ENCODE data around the gene LIMCH1.

LIMCH1 gene

GRCh38 chr4:41590591-41590990 is 52.6 kb downstream of the LIMCH1 start:
- H3K36me3 ChIP-seq (ENCODE audit: insufficient read depth, low read length) = no peaks in the 10 kb centered on the region
- no peaks in the 10 kb centered on the region for H3K79me2 ChIP-seq (ENCODE audit: insufficient read depth, low read length)
- no peak overlapping the region for H3K9ac ChIP-seq (ENCODE audit: low read depth, low read length)
- DNase-seq = no peak
- H3K9me3 ChIP-seq (ENCODE audit: insufficient read depth, low read length, severe bottlenecking) = no peaks in the 10 kb centered on the region
- no peak overlapping the region for H2AFZ ChIP-seq (ENCODE audit: low read depth, low read length)
- peaks cover 5% of the 10 kb centered on the region for H3K27me3 ChIP-seq (ENCODE audit: insufficient read depth, low read length, poor library complexity)
- no peak for ATAC-seq (ENCODE audit: insufficient read depth, low read depth)
- H3K4me3 ChIP-seq (ENCODE audit: low read depth in 1 of 2, low read length in 2 of 2) = no peak overlapping the region
- H4K20me1 ChIP-seq (ENCODE audit: insufficient read depth, low read length) = no peaks in the 10 kb centered on the region
- no peaks in the 10 kb centered on the region for H3K4me1 ChIP-seq (ENCODE audit: insufficient read depth, low read length)
- no peak overlapping the region for H3K27ac ChIP-seq (ENCODE audit: low read length)
- TF ChIP-seq EZH2 (IDR thresholded peaks at IDR 0.05; ENCODE audit: borderline replicate concordance, low read depth, low read length, severe bottlenecking) = no peak
- TF ChIP-seq CTCF (IDR thresholded peaks at IDR 0.05; ENCODE audit: borderline replicate concordance, extremely low read depth, low read length, poor library complexity, severe bottlenecking) = no peak
- H3K4me2 ChIP-seq (ENCODE audit: insufficient read depth, low read length) = no peak overlapping the region

- Histone ChIP-seq H3K36me3 (ENCODE audit: insufficient read depth, low read length) (no peaks in the 10 kb centered on the region), H2AFZ (ENCODE audit: low read depth, low read length) (no peak overlapping the region), H3K79me2 (ENCODE audit: insufficient read depth, low read length) (no peaks in the 10 kb centered on the region), H3K27ac (ENCODE audit: low read length) (no peak overlapping the region), H3K9ac (ENCODE audit: low read depth, low read length) (no peak overlapping the region), H3K4me1 (ENCODE audit: insufficient read depth, low read length) (no peaks in the 10 kb centered on the region), H3K9me3 (ENCODE audit: insufficient read depth, low read length, severe bottlenecking) (no peaks in the 10 kb centered on the region), H3K4me2 (ENCODE audit: insufficient read depth, low read length) (no peak overlapping the region), H3K27me3 (ENCODE audit: insufficient read depth, low read length, poor library complexity) (peaks cover 21% of the 10 kb centered on the region), H4K20me1 (ENCODE audit: insufficient read depth, low read length) (no peaks in the 10 kb centered on the region), H3K4me3 (ENCODE audit: low read depth in 1 of 2, low read length in 2 of 2) (no peak overlapping the region)
- TF ChIP-seq EZH2 (IDR thresholded peaks at IDR 0.05; ENCODE audit: borderline replicate concordance, low read depth, low read length, severe bottlenecking) (no peak), CTCF (IDR thresholded peaks at IDR 0.05; ENCODE audit: borderline replicate concordance, extremely low read depth, low read length, poor library complexity, severe bottlenecking) (no peak)
- DNase-seq (no peak), ATAC-seq (ENCODE audit: insufficient read depth, low read depth) (no peak)
These were observed 56.5 kb downstream of the LIMCH1 start for GRCh38 chr4:41594432-41594831.

GRCh38 chr4:41597494-41597893 is 59.5 kb downstream of the LIMCH1 start:
- Histone ChIP-seq H3K4me2 (ENCODE audit: insufficient read depth, low read length) (no peak overlapping the region), H3K27ac (ENCODE audit: low read length) (no peak overlapping the region), H2AFZ (ENCODE audit: low read depth, low read length) (no peak overlapping the region), H3K36me3 (ENCODE audit: insufficient read depth, low read length) (no peaks in the 10 kb centered on the region), H3K4me1 (ENCODE audit: insufficient read depth, low read length) (no peaks in the 10 kb centered on the region), H3K4me3 (ENCODE audit: low read depth in 1 of 2, low read length in 2 of 2) (no peak overlapping the region), H4K20me1 (ENCODE audit: insufficient read depth, low read length) (no peaks in the 10 kb centered on the region), H3K79me2 (ENCODE audit: insufficient read depth, low read length) (no peaks in the 10 kb centered on the region), H3K9ac (ENCODE audit: low read depth, low read length) (no peak overlapping the region), H3K27me3 (ENCODE audit: insufficient read depth, low read length, poor library complexity) (peaks cover 26% of the 10 kb centered on the region), H3K9me3 (ENCODE audit: insufficient read depth, low read length, severe bottlenecking) (no peaks in the 10 kb centered on the region)
- no peak for TF ChIP-seq EZH2 (IDR thresholded peaks at IDR 0.05; ENCODE audit: borderline replicate concordance, low read depth, low read length, severe bottlenecking)
- no peak for TF ChIP-seq CTCF (IDR thresholded peaks at IDR 0.05; ENCODE audit: borderline replicate concordance, extremely low read depth, low read length, poor library complexity, severe bottlenecking)
- no peak for DNase-seq
- ATAC-seq (ENCODE audit: insufficient read depth, low read depth) = no peak

GRCh38 chr4:41598580-41598979 is 60.6 kb downstream of the LIMCH1 start:
- H3K4me3 ChIP-seq (ENCODE audit: low read depth in 1 of 2, low read length in 2 of 2) = no peak overlapping the region
- no peaks in the 10 kb centered on the region for H3K79me2 ChIP-seq (ENCODE audit: insufficient read depth, low read length)
- H4K20me1 ChIP-seq (ENCODE audit: insufficient read depth, low read length) = no peaks in the 10 kb centered on the region
- no peaks in the 10 kb centered on the region for H3K4me1 ChIP-seq (ENCODE audit: insufficient read depth, low read length)
- peaks cover 21% of the 10 kb centered on the region for H3K27me3 ChIP-seq (ENCODE audit: insufficient read depth, low read length, poor library complexity)
- ATAC-seq (ENCODE audit: insufficient read depth, low read depth) (no peak), DNase-seq (no peak)
- no peaks in the 10 kb centered on the region for H3K36me3 ChIP-seq (ENCODE audit: insufficient read depth, low read length)
- no peak overlapping the region for H3K4me2 ChIP-seq (ENCODE audit: insufficient read depth, low read length)
- no peak overlapping the region for H3K27ac ChIP-seq (ENCODE audit: low read length)
- H3K9me3 ChIP-seq (ENCODE audit: insufficient read depth, low read length, severe bottlenecking) = no peaks in the 10 kb centered on the region
- no peak overlapping the region for H3K9ac ChIP-seq (ENCODE audit: low read depth, low read length)
- TF ChIP-seq EZH2 (IDR thresholded peaks at IDR 0.05; ENCODE audit: borderline replicate concordance, low read depth, low read length, severe bottlenecking) (no peak), CTCF (IDR thresholded peaks at IDR 0.05; ENCODE audit: borderline replicate concordance, extremely low read depth, low read length, poor library complexity, severe bottlenecking) (no peak)
- no peak overlapping the region for H2AFZ ChIP-seq (ENCODE audit: low read depth, low read length)

Data from DND-41 (cell line).